Measurements from ENCODE around the gene USP40. TPM values are rescaled to one million over a fixed set of nuclear protein-coding genes. Genes with fewer than 3 reads are reported as not detected.

USP40 gene
- total and polyA plus RNA-seq, 10 of the 15 experiments (the other 5 are each of a cell fraction or from before 2014, with no cell fraction given): 3.4 to 20.8 (median 15.2) TPM

DNA sequence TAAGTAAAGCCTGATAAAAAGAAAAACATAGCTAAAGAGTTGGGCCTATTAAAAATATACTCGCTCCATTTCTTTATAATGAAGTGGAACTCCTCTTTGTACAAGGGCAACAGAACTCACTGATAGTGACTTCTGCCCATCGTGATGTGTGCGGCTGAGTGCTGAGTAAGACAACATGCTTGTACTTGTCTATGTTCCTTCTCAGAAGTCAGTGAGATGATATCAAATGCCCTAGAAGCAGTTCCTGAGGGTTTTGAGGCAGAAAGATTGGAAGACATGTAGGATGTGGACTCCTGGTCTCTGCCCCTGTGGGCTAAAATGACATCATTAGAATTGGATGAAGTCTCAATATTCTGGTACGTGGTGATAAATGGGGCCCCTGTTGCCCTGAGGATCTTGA lies 73.8 kb downstream of the USP40 start:
- no peak overlapping the region for H2AFZ ChIP-seq (ENCODE audit: control insufficient read depth, low read depth, low read length)
- H3K4me2 ChIP-seq (ENCODE audit: control insufficient read depth, insufficient read depth): no peak overlapping the region
- no peak overlapping the region for H3K27ac ChIP-seq (ENCODE audit: control insufficient read depth, insufficient read depth)
- CTCF ChIA-PET: interaction anchor here (1.0 kb wide), 1 partner anchor 50 kb away, joined by 4 read pairs; no protein-coding TSS in a partner anchor
- H3K9me3 ChIP-seq (replicated peaks; ENCODE audit: control insufficient read depth, insufficient read depth, low read length): no peaks in the 10 kb centered on the region
- WGBS (ENCODE audit: insufficient coverage, insufficient replicate concordance, low lambda C conversion rate, missing lambda C conversion rate): 96% methylated on average over 4 of the region's 4 CpGs
- H3K27me3 ChIP-seq (replicated peaks in 1 of 2; ENCODE audit: control insufficient read depth in 2 of 2, insufficient read depth in 2 of 2, low read length in 1 of 2): no peaks in the 10 kb centered on the region
- FAIRE-seq (no peak), DNase-seq (ENCODE audit: low read depth, low spot score) (no peak), ATAC-seq (no peak)
- intact Hi-C loops (cut with micrococcal nuclease; ENCODE audit: unreplicated experiment): no loop called here
- in situ Hi-C loops (cut with MboI): no loop called here
- SMC1A ChIA-PET (ENCODE audit: uncharacterized antibody, unreplicated experiment): interaction anchor here (1.1 kb wide), 1 partner anchor 74 kb away, joined by 3 read pairs; no protein-coding TSS in a partner anchor
- no peak for TF ChIP-seq ETV6 (conservative IDR thresholded peaks at IDR 0.05 in 1 of 2, IDR thresholded peaks at IDR 0.05 in 1 of 2; ENCODE audit: borderline replicate concordance in 1 of 2, low read depth in 1 of 2)
- no peak for TF ChIP-seq RELA (IDR thresholded peaks at IDR 0.05; ENCODE audit: borderline replicate concordance, partially characterized antibody)
- TF ChIP-seq FOXK2 (IDR thresholded peaks at IDR 0.05): no peak
- TF ChIP-seq ATF7 (IDR thresholded peaks at IDR 0.05; ENCODE audit: low read depth): no peak
- no peak for TF ChIP-seq ZSCAN29 (IDR thresholded peaks at IDR 0.05)
- TF ChIP-seq RFX5 (IDR thresholded peaks at IDR 0.05; ENCODE audit: low read depth, low read length): no peak
- TF ChIP-seq ZNF622 (IDR thresholded peaks at IDR 0.05): no peak
- TF ChIP-seq, protein P1, sequence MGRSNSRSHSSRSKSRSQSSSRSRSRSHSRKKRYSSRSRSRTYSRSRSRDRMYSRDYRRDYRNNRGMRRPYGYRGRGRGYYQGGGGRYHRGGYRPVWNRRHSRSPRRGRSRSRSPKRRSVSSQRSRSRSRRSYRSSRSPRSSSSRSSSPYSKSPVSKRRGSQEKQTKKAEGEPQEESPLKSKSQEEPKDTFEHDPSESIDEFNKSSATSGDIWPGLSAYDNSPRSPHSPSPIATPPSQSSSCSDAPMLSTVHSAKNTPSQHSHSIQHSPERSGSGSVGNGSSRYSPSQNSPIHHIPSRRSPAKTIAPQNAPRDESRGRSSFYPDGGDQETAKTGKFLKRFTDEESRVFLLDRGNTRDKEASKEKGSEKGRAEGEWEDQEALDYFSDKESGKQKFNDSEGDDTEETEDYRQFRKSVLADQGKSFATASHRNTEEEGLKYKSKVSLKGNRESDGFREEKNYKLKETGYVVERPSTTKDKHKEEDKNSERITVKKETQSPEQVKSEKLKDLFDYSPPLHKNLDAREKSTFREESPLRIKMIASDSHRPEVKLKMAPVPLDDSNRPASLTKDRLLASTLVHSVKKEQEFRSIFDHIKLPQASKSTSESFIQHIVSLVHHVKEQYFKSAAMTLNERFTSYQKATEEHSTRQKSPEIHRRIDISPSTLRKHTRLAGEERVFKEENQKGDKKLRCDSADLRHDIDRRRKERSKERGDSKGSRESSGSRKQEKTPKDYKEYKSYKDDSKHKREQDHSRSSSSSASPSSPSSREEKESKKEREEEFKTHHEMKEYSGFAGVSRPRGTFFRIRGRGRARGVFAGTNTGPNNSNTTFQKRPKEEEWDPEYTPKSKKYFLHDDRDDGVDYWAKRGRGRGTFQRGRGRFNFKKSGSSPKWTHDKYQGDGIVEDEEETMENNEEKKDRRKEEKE (IDR thresholded peaks at IDR 0.05): no peak
- H3K36me3 ChIP-seq (ENCODE audit: control insufficient read depth in 2 of 2, insufficient read depth in 2 of 2, low read length in 1 of 2): peaks cover 0 to 10% of the 10 kb centered on the region in 2 experiments; a peak in 2 of 4 replicates
- H3K9ac ChIP-seq (ENCODE audit: control insufficient read depth, insufficient read depth, low read length): no peak overlapping the region
- no TSS peak for BruUV-seq (replicated peaks)
- peaks cover 2% of the 10 kb centered on the region; the same call in 1 of the 2 replicates for H3K4me1 ChIP-seq (ENCODE audit: control insufficient read depth, insufficient read depth, low read length)
- no peaks in the 10 kb centered on the region for H4K20me1 ChIP-seq (ENCODE audit: control insufficient read depth, insufficient read depth)
- RAD21 ChIA-PET (ENCODE audit: unreplicated experiment): no interaction called here
- POLR2A ChIA-PET: no interaction called here
- no peaks in the 10 kb centered on the region for H3K79me2 ChIP-seq (ENCODE audit: control insufficient read depth, insufficient read depth, low read length)
- H3K4me3 ChIP-seq: no peak overlapping the region

Measured in GM12878 (cell line).